HUDEP-2 (cell line): ENCODE results near the gene PLA2G1B.

Experiments used
- DNase-seq, 76 experiments: peaks; one replicate each; lab custom pipeline; 2025; ENCODE audit not compliant: unreplicated experiment in 76 of 76; lab: John Stamatoyannopoulos, UW

PLA2G1B gene

DNA sequence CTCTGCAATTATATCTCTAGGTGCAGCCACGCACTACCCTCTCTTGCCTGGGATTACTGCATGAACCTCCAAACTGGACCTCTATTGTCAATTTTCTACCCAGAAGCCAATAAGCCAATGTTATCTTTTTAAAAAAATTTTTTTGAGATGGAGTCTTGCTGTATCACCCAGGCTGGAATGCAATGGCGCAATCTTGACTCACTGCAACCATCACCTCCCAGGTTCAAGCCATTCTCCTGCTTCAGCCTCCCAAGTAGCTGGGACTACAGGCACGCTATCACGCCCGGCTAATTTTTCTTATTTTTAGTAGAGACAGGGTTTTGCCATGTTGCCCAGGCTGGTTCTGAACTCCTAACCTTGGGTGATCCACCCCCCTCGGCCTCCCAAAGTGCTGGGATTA lies 50.8 kb downstream of the PLA2G1B start:
- DNase-seq = no peak
